Gastroesophageal sphincter (tissue), 3 donors: ENCODE measurements around the gene LYSMD4.
A peak's percentile ranks its signal among the peaks of the same experiment; 100 is the strongest.

ENCODE experiments used
- EP300 ChIP-seq: sonication (generic); formaldehyde crosslinking; IDR thresholded peaks from one replicate; pipeline ENCODE4 v1.6.1; 2017; ENCODE audit warnings: antibody characterized with exemption, mild to moderate bottlenecking
- POLR2A ChIP-seq, 2 donors: fragments of 450-650 bp; IDR thresholded peaks; one replicate each; pipeline ENCODE4 v1.6.1; 2017; ENCODE audit warnings: antibody characterized with exemption in 2 of 2, mild to moderate bottlenecking in 2 of 2, moderate library complexity in 1 of 2
- POLR2AphosphoS5 ChIP-seq: sonication (generic); formaldehyde crosslinking; IDR thresholded peaks from one replicate; pipeline ENCODE4 v1.6.1; 2017; ENCODE audit warnings: antibody characterized with exemption
- TF ChIP-seq, protein P1 (sequence below), 4 experiments: fragments of 200-600 bp in 2 of 4; fragments of 450-650 bp in 2 of 4; sonication (generic) in 1 of 4; IDR thresholded peaks; one replicate each; pipeline ENCODE4 v1.5.1; 2017 to 2019; ENCODE audit warnings: antibody characterized with exemption in 4 of 4, mild to moderate bottlenecking in 2 of 4, moderate library complexity in 2 of 4

DNA sequence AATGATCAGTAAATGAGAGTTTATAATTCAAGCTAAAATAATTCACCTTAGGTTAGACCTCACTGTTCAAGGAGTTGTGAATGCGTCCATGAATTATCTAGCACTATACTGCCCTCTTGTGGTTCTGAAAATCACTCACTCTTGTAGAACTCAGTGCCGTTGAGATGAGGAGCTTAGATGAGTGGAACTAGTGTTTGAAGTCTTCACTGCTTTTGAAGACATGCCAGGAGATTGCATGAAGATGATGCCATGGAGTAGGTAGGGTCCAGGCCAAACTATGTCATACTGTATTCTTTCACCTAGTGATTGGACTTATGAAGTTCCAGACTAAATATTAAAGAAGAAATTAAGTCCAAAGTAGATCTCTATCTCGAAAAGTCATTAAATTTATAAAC lies 28.8 kb downstream of the LYSMD4 start:
- TF ChIP-seq POLR2A (IDR thresholded peaks at IDR 0.05) (no peak), POLR2AphosphoS5 (peak; percentile 25), EP300 (no peak)
- TF ChIP-seq, protein P1, sequence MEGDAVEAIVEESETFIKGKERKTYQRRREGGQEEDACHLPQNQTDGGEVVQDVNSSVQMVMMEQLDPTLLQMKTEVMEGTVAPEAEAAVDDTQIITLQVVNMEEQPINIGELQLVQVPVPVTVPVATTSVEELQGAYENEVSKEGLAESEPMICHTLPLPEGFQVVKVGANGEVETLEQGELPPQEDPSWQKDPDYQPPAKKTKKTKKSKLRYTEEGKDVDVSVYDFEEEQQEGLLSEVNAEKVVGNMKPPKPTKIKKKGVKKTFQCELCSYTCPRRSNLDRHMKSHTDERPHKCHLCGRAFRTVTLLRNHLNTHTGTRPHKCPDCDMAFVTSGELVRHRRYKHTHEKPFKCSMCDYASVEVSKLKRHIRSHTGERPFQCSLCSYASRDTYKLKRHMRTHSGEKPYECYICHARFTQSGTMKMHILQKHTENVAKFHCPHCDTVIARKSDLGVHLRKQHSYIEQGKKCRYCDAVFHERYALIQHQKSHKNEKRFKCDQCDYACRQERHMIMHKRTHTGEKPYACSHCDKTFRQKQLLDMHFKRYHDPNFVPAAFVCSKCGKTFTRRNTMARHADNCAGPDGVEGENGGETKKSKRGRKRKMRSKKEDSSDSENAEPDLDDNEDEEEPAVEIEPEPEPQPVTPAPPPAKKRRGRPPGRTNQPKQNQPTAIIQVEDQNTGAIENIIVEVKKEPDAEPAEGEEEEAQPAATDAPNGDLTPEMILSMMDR (IDR thresholded peaks at IDR 0.05): peak; percentile 55 to 91 (median 81)
